Mucosa of rectum (tissue), 2 donors: ENCODE data around the gene NFIB.

Experiments used
- H3K27ac ChIP-seq, 2 donors: one replicate each; pipeline ENCODE4 v1.7.0; 2013; ENCODE audit warnings: inconsistent platforms in 2 of 2, low read depth in 2 of 2, low read length in 2 of 2
- H3K27me3 ChIP-seq, 2 donors: one replicate each; pipeline ENCODE4 v1.7.0; 2013; ENCODE audit warnings: low read length in 2 of 2; ENCODE audit not compliant: control insufficient read depth in 2 of 2, insufficient read depth in 2 of 2
- H3K36me3 ChIP-seq, 2 donors: one replicate each; pipeline ENCODE4 v1.7.0; 2013; ENCODE audit warnings: low read length in 2 of 2; ENCODE audit not compliant: control insufficient read depth in 2 of 2, insufficient read depth in 2 of 2
- H3K4me1 ChIP-seq, 2 donors: one replicate each; pipeline ENCODE4 v1.7.0; 2013; ENCODE audit warnings: low read length in 2 of 2, mild to moderate bottlenecking in 1 of 2; ENCODE audit not compliant: control insufficient read depth in 2 of 2, insufficient read depth in 2 of 2
- H3K4me3 ChIP-seq, 2 donors: one replicate each; pipeline ENCODE4 v1.7.0; 2013; ENCODE audit warnings: low read length in 2 of 2
- H3K9ac ChIP-seq, 2 donors: one replicate each; pipeline ENCODE4 v1.7.0; 2013; ENCODE audit warnings: low read length in 2 of 2, low read depth in 1 of 2, mild to moderate bottlenecking in 1 of 2
- H3K9me3 ChIP-seq, 2 donors: one replicate each; pipeline ENCODE4 v1.7.0; 2013; ENCODE audit warnings: low read length in 2 of 2; ENCODE audit not compliant: control insufficient read depth in 2 of 2
- donor health status: healthy.
- donor health status: Normal muscosa, but diverticular disease.

Gene NFIB

DNA sequence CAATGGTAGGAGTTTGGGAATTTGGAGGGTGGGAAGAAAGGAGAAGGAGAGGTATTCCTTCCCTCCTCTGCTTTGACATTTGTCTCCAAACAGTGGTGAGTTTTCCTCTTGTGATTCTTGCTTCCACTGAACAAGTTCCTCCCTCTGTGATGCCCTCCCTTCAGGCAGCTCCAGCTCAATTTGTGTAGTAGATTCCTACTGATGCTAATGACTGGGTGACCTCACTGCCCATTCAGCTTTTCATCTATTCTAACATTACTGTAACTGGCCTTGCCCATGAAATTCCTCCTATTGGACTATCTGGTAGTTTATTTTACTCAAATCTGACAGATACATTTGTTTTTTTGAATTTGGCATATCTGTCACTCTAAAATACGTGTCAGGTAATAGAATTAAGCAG lies 121.4 kb downstream of the NFIB start:
- no peaks in the 10 kb centered on the region for H3K36me3 ChIP-seq
- H3K4me1 ChIP-seq, result no peaks in the 10 kb centered on the region
- H3K27me3 ChIP-seq, result no peaks in the 10 kb centered on the region
- no peaks in the 10 kb centered on the region for H3K9me3 ChIP-seq
- no peak overlapping the region for H3K27ac ChIP-seq
- no peak overlapping the region for H3K4me3 ChIP-seq
- no peak overlapping the region for H3K9ac ChIP-seq

DNA sequence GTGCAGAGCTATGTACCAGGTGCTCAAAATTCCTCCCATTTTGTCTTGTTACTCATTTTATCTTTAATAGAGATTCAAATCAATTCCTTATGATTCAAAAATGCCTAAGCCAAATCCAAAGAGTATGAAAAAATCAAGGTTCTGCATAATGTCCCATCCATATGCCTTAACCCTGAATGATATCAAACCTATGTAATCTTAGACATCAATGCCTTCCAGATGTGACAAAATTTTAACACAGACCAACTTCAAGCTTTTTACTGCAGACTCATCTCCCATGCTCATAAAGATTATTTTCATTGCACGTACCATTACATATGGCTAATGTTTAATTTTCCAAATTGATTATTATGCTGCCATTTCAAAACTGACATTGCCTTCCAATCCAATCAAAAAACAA lies 122.4 kb downstream of the NFIB start:
- no peaks in the 10 kb centered on the region for H3K9me3 ChIP-seq
- H3K27me3 ChIP-seq, result no peaks in the 10 kb centered on the region
- H3K27ac ChIP-seq, result no peak overlapping the region
- no peak overlapping the region for H3K9ac ChIP-seq
- no peaks in the 10 kb centered on the region for H3K36me3 ChIP-seq
- no peak overlapping the region for H3K4me3 ChIP-seq
- H3K4me1 ChIP-seq, result no peaks in the 10 kb centered on the region

DNA sequence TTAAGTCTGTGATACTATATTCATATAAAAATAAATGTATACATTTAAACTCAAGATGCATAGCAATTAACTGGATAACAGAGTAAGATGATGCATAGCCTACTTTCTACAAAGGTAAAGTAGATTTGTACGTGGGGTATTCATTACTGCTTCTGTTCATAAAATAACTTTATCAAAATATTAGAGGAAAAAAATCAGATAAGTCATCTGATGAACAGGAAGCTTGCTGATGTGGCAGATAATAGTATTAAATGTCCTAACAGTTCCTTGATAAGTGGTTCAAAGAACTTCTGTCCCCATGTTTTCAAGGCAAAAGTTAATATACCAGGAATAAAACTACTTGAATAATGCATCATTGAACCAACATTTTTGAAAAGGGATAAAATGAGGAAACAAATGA lies 123.7 kb downstream of the NFIB start:
- Histone ChIP-seq H3K36me3 (no peaks in the 10 kb centered on the region), H3K27ac (no peak overlapping the region), H3K4me1 (no peaks in the 10 kb centered on the region), H3K9me3 (no peaks in the 10 kb centered on the region), H3K4me3 (no peak overlapping the region), H3K27me3 (no peaks in the 10 kb centered on the region), H3K9ac (no peak overlapping the region)

DNA sequence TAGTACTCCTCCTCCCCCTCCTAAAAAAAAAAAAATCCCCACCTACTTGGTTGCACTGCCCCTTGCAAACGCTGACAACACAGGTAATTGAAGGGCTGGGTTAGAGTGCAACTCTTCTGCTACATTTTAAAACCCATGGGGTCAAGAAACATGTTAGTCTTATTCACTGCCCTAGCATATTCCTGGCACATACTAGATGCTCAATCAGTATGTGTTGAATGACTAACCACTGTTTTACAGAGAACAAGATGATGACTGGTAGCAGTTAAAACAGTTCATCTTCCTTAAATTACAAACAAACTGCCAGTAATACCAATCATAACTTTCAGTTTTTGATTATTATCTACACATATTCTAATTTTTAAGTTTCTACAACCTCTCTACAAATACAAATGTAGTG lies 124.4 kb downstream of the NFIB start:
- no peaks in the 10 kb centered on the region for H3K4me1 ChIP-seq
- no peak overlapping the region for H3K4me3 ChIP-seq

DNA sequence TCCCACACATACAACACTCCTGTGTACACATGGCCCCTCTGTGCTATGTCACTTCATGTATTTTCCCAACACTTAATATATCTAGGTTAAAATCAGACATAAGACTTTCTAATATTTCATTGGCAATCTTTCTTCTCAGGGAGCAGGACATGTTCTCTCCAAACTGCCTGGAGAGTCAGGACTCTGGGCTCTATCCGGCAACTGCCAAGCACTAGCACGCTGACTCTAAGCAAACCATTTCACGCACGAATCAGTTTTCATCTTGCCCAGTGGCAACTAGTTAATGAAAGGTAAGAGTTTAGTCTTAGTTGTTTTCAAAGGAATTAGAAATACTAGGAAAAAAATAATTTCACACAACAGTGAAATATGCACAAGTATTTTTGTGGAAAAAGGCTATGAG lies 124.8 kb downstream of the NFIB start:
- Histone ChIP-seq H3K27ac (no peak overlapping the region), H3K27me3 (no peaks in the 10 kb centered on the region), H3K4me1 (no peaks in the 10 kb centered on the region), H3K9me3 (no peaks in the 10 kb centered on the region), H3K9ac (no peak overlapping the region), H3K36me3 (no peaks in the 10 kb centered on the region), H3K4me3 (no peak overlapping the region)

More for the DNA sequence above, 124.4 kb downstream of the NFIB start:
- no peak overlapping the region for H3K9ac ChIP-seq
- no peaks in the 10 kb centered on the region for H3K9me3 ChIP-seq
- no peaks in the 10 kb centered on the region for H3K27me3 ChIP-seq
- H3K36me3 ChIP-seq, result no peaks in the 10 kb centered on the region
- no peak overlapping the region for H3K27ac ChIP-seq

DNA sequence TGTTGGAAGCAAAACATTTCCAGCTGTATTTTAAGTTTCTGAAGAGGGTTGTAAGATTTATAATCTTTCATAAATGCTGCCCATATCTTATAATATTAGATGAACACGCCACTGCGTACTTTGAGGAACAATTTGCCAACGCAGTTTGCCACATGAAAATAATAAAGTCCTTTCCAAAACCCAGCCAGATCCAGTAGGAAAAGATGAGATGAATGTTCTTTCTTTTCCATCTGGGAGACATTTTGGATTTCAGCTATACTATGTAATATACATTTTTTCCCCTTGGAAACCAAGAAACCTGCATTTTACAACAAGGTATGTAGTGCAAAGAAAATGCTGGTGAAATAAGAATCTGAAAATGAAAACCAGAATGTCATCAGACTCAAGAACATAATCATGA lies 125.4 kb downstream of the NFIB start:
- H3K36me3 ChIP-seq, result no peaks in the 10 kb centered on the region
- no peak overlapping the region for H3K9ac ChIP-seq
- H3K4me3 ChIP-seq, result no peak overlapping the region
- no peak overlapping the region for H3K27ac ChIP-seq
- H3K9me3 ChIP-seq, result no peaks in the 10 kb centered on the region
- H3K27me3 ChIP-seq, result no peaks in the 10 kb centered on the region
- no peaks in the 10 kb centered on the region for H3K4me1 ChIP-seq

DNA sequence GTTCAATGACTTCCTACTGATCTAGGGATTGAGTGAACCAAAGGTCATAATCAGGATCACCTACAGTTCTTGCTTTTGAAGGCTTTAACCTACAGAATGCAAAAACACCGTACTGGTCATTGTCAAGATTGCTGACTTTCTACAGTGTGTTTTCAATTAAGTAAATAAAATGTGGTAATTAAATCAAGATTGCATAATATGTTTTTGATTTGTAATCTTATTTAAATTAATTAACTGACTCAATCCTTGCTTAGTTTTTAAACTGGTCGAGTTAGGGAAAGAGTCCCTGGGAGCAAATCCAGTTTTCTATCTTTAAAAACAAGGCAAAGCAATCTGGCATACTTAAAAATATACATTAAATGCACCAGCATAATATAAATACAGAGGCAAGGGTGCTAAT lies 125.9 kb downstream of the NFIB start:
- no peak overlapping the region for H3K27ac ChIP-seq
- no peaks in the 10 kb centered on the region for H3K9me3 ChIP-seq
- H3K9ac ChIP-seq, result no peak overlapping the region
- H3K4me1 ChIP-seq, result no peaks in the 10 kb centered on the region
- no peaks in the 10 kb centered on the region for H3K36me3 ChIP-seq
- H3K27me3 ChIP-seq, result no peaks in the 10 kb centered on the region
- H3K4me3 ChIP-seq, result no peak overlapping the region

DNA sequence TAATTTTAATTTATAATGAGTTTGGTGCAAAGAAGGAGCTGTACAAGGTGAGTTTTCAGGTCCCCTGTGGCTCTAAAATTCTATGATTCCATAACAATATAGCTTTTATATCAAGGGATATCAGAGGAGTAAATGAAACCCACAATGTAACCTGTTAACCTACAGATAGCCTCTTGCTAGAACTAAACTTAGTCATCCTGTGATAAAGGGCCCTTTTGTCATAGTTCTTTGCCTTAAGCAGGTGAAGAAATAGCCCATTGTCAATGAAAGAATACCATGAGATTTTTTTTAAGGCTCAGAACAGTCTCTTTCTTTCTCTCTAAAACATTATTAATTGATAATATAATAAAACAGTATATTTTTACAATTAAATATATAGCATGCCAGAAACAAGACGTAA lies 127.8 kb downstream of the NFIB start:
- Histone ChIP-seq H3K4me1 (peaks cover 0 to 3% of the 10 kb centered on the region in 2 donors), H3K9me3 (no peaks in the 10 kb centered on the region), H3K27me3 (no peaks in the 10 kb centered on the region), H3K9ac (no peak overlapping the region), H3K4me3 (no peak overlapping the region), H3K36me3 (no peaks in the 10 kb centered on the region), H3K27ac (no peak overlapping the region)

- Histone ChIP-seq H3K27ac (no peak overlapping the region), H3K4me3 (no peak overlapping the region), H3K9me3 (no peaks in the 10 kb centered on the region), H3K36me3 (no peaks in the 10 kb centered on the region), H3K27me3 (no peaks in the 10 kb centered on the region), H3K9ac (no peak overlapping the region), H3K4me1 (peaks cover 5 to 11% of the 10 kb centered on the region in 2 donors)
These were observed 128.9 kb downstream of the NFIB start for GRCh38 chr9:14185016-14185415.

- H3K9me3 ChIP-seq, result no peaks in the 10 kb centered on the region
- no peak overlapping the region for H3K4me3 ChIP-seq
- no peak overlapping the region for H3K9ac ChIP-seq
- H3K27me3 ChIP-seq, result no peaks in the 10 kb centered on the region
- H3K4me1 ChIP-seq, result peaks cover 7 to 14% of the 10 kb centered on the region in 2 donors
- no peak overlapping the region for H3K27ac ChIP-seq
- no peaks in the 10 kb centered on the region for H3K36me3 ChIP-seq
These were observed 130.9 kb downstream of the NFIB start for GRCh38 chr9:14183001-14183400.

DNA sequence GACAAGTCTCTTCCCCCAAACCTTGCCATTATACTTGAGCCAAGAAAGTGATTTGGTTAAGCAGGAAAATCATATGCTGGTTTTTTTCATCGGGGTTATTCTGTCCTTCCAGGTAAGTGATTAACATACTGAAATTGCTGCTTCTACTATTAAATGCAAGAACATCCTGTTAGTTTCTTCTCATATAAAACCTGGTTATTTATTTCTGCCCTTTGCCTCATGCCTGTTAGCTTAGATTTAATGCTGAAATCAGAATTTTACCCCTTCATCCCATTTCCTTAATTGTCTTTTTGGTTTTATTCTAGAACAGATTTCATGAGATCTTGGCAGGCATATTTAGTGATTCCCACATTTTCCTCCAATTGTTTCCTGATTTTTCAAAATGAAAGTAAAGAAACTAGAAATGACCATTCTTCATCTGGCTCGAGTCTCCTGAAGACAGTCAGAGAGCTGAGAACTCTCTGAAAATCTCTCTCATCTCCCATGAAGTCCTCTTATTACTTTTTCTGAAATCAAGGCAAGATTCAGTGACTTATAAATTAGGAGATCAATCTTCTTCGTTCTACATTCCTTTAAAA lies 132.9 kb downstream of the NFIB start:
- Histone ChIP-seq H3K4me3 (peak overlapping the region; percentile 31 to 53), H3K9me3 (no peaks in the 10 kb centered on the region), H3K27me3 (no peaks in the 10 kb centered on the region), H3K9ac (peak overlapping the region; percentile 9 to 43), H3K36me3 (no peaks in the 10 kb centered on the region), H3K27ac (peak overlapping the region; percentile 34 to 75), H3K4me1 (peaks cover 7 to 14% of the 10 kb centered on the region in 2 donors)
